GM06990 (cell line): ENCODE data around the gene ZMYND10.

Experiments used
- DNase-seq: peaks from one replicate; pipeline ENCODE4 v3.0.0-alpha.2; 2011; ENCODE audit not compliant: insufficient read length; ENCODE audit errors: extremely low read depth
- H3K27me3 ChIP-seq: replicated peaks from 2 replicates; pipeline ENCODE4 v1.6.0; 2011; ENCODE audit warnings: low read length; ENCODE audit not compliant: control insufficient read depth, insufficient read depth
- H3K36me3 ChIP-seq: 2 replicates; pipeline ENCODE4 v1.5.1; 2011; ENCODE audit warnings: low read length; ENCODE audit not compliant: control insufficient read depth, insufficient read depth
- H3K4me3 ChIP-seq: replicated peaks from 2 replicates; pipeline ENCODE4 v1.5.1; 2011; ENCODE audit warnings: low read depth, mild to moderate bottlenecking, control low read depth, low read length
- CTCF ChIP-seq: IDR thresholded peaks from 2 replicates; pipeline ENCODE4 v1.5.1; 2011; ENCODE audit warnings: low read length, control low read depth, mild to moderate bottlenecking, inconsistent platforms; ENCODE audit not compliant: insufficient read depth, poor library complexity, severe bottlenecking

ZMYND10 gene

GRCh38 chr3:50369012-50369670, 23.6 kb upstream of the ZMYND10 start:
- no peaks in the 10 kb centered on the region for H3K36me3 ChIP-seq
- DNase-seq = no peak
- H3K4me3 ChIP-seq = no peak overlapping the region
- H3K27me3 ChIP-seq = peaks cover 6% of the 10 kb centered on the region
- TF ChIP-seq CTCF = no peak

DNA sequence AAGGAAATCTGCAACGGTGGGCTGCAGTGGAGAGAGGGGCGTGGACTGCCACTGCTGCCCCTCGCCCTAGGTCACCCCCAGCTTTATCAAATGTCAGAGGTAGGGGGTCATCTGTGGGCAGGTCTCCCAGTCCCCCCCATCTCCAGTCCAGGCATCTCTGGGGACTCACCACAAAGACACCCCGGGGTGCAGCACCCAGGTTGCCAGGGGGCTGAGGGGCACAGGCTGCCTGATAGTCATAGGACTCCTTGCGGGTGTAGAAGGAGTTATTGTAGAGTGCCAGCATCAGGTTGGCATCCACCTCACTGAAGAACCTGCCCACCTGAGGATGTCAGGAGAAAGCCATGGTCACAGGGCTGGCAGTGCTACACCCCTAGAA, 20.3 kb upstream of the ZMYND10 start:
- Histone ChIP-seq H3K36me3 (no peaks in the 10 kb centered on the region), H3K27me3 (peaks cover 2% of the 10 kb centered on the region), H3K4me3 (no peak overlapping the region)
- TF ChIP-seq CTCF = no peak
- no peak for DNase-seq

DNA sequence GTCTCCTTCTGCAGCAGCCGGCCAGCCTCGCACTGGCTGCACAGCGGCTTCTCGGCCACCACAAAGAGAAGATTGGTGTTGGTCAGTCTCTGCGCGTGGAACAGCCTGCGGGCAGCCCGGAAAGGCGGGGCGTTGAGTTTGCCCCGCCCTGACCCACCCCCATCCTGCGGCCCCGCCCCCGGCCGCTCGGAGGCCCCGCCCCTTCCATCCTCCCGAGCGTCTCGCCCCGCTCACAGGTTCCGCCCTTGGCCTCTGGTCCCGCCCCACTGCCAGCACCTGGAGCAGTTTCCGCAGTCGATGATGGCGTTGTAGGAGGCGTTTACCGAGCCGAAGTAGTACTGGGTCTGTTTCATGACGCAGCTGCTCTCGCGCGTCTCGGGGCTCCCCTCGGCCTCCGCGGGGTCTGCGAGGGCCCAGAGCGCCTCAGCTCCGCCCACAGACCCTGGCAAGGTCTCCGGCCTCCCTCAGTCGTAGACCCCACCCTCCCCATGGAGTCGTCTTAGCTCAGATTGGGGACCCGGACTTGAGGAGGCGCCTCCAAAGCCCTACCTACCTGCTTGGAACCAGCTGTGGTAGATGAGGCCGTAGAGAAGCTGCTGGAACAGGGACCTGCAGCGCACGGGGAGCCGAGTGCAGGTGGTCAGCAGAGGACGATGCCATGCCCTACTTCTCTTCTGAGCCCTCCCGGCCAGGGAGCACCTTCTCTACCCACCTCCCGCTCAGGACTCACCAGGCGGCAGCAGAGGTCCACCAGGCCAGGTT, 19.7 kb upstream of the ZMYND10 start:
- peak overlapping the region; percentile 61 for H3K4me3 ChIP-seq
- H3K36me3 ChIP-seq = no peaks in the 10 kb centered on the region
- peak; percentile 83 for DNase-seq
- TF ChIP-seq CTCF = no peak
- peaks cover 2% of the 10 kb centered on the region for H3K27me3 ChIP-seq

- no peak for TF ChIP-seq CTCF
- no peaks in the 10 kb centered on the region for H3K36me3 ChIP-seq
- H3K4me3 ChIP-seq = peak overlapping the region; percentile 61
- DNase-seq = no peak
- peaks cover 2% of the 10 kb centered on the region for H3K27me3 ChIP-seq
These were observed 19.1 kb upstream of the ZMYND10 start for GRCh38 chr3:50364573-50365079.

DNA sequence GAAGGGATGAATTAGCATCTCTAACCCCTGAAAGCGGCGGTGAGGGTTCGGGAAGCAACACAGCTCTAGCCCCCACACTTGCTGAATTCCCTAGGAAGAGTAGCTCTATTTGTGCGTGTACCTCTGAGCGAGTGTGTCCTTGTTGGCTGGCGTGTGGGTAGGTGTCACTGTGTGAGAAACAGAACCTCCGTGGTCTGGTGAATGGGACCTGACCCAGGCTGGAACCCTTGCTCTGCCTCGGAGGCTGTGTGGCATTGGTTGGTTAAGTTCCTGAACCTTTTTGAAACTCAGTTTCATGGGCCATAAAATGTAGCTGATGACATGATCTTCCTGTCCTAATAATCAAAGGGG, 14.2 kb upstream of the ZMYND10 start:
- peak overlapping the region; percentile 57 for H3K4me3 ChIP-seq
- H3K36me3 ChIP-seq = peaks cover 14% of the 10 kb centered on the region
- no peak for DNase-seq
- TF ChIP-seq CTCF = no peak
- no peaks in the 10 kb centered on the region for H3K27me3 ChIP-seq
